ENCODE results near the gene ZNF423.

ZNF423 gene

GRCh38 chr16:49489686-49490320 lies 366.1 kb downstream of the ZNF423 start:
- H3K9me3 ChIP-seq (ENCODE audit: insufficient read depth, low read length), result peaks cover 4% of the 10 kb centered on the region; the same call in 1 of the 2 replicates

GRCh38 chr16:49488740-49489525 lies 367.0 kb downstream of the ZNF423 start:
- no peak for TF ChIP-seq ZNF274 (IDR thresholded peaks at IDR 0.05; ENCODE audit: low read depth, low read length)
- TF ChIP-seq YY1 (IDR thresholded peaks at IDR 0.05; ENCODE audit: insufficient read depth, insufficient read length), result no peak
- no peak for TF ChIP-seq SUZ12 (IDR thresholded peaks at IDR 0.05; ENCODE audit: extremely low read depth, insufficient read depth, insufficient read length)
- Histone ChIP-seq H3K27me3 (ENCODE audit: insufficient read depth, insufficient read length) (no peaks in the 10 kb centered on the region), H3K4me3 (ENCODE audit: insufficient read length, low read depth) (no peak overlapping the region), H3K9ac (ENCODE audit: insufficient read length, low read depth) (no peak overlapping the region), H3K4me1 (ENCODE audit: insufficient read depth, insufficient read length) (peaks cover 6% of the 10 kb centered on the region), H3K9me3 (ENCODE audit: insufficient read depth, low read length) (peaks cover 4% of the 10 kb centered on the region; the same call in 1 of the 2 replicates), H3K36me3 (ENCODE audit: insufficient read depth, insufficient read length, low read length) (peaks cover 12% of the 10 kb centered on the region)
- DNase-seq (ENCODE audit: low read depth, low spot score), result no peak

More at GRCh38 chr16:49489686-49490320, 366.1 kb downstream of the ZNF423 start:
- peaks cover 12% of the 10 kb centered on the region for H3K36me3 ChIP-seq (ENCODE audit: insufficient read depth, insufficient read length, low read length)
- H3K4me1 ChIP-seq (ENCODE audit: insufficient read depth, insufficient read length), result peaks cover 6% of the 10 kb centered on the region
- H3K4me3 ChIP-seq (ENCODE audit: insufficient read length, low read depth), result no peak overlapping the region
- TF ChIP-seq YY1 (IDR thresholded peaks at IDR 0.05; ENCODE audit: insufficient read depth, insufficient read length) (no peak), SUZ12 (IDR thresholded peaks at IDR 0.05; ENCODE audit: extremely low read depth, insufficient read depth, insufficient read length) (no peak), ZNF274 (IDR thresholded peaks at IDR 0.05; ENCODE audit: low read depth, low read length) (no peak)
- H3K9ac ChIP-seq (ENCODE audit: insufficient read length, low read depth), result no peak overlapping the region
- H3K27me3 ChIP-seq (ENCODE audit: insufficient read depth, insufficient read length), result no peaks in the 10 kb centered on the region
- no peak for DNase-seq (ENCODE audit: low read depth, low spot score)

GRCh38 chr16:49488336-49488735 lies 367.6 kb downstream of the ZNF423 start:
- Histone ChIP-seq H3K4me1 (ENCODE audit: insufficient read depth, insufficient read length) (peaks cover 6% of the 10 kb centered on the region), H3K36me3 (ENCODE audit: insufficient read depth, insufficient read length, low read length) (peaks cover 12% of the 10 kb centered on the region), H3K4me3 (ENCODE audit: insufficient read length, low read depth) (no peak overlapping the region), H3K9me3 (ENCODE audit: insufficient read depth, low read length) (peaks cover 4% of the 10 kb centered on the region; the same call in 1 of the 2 replicates), H3K9ac (ENCODE audit: insufficient read length, low read depth) (no peak overlapping the region), H3K27me3 (ENCODE audit: insufficient read depth, insufficient read length) (no peaks in the 10 kb centered on the region)
- DNase-seq (ENCODE audit: low read depth, low spot score), result no peak
- TF ChIP-seq ZNF274 (IDR thresholded peaks at IDR 0.05; ENCODE audit: low read depth, low read length), result no peak
- no peak for TF ChIP-seq SUZ12 (IDR thresholded peaks at IDR 0.05; ENCODE audit: extremely low read depth, insufficient read depth, insufficient read length)
- TF ChIP-seq YY1 (IDR thresholded peaks at IDR 0.05; ENCODE audit: insufficient read depth, insufficient read length), result no peak

GRCh38 chr16:49487746-49488145 lies 368.2 kb downstream of the ZNF423 start:
- peaks cover 4% of the 10 kb centered on the region for H3K4me1 ChIP-seq (ENCODE audit: insufficient read depth, insufficient read length)
- peaks cover 12% of the 10 kb centered on the region for H3K36me3 ChIP-seq (ENCODE audit: insufficient read depth, insufficient read length, low read length)
- H3K9ac ChIP-seq (ENCODE audit: insufficient read length, low read depth), result no peak overlapping the region
- DNase-seq (ENCODE audit: low read depth, low spot score), result no peak
- TF ChIP-seq SUZ12 (IDR thresholded peaks at IDR 0.05; ENCODE audit: extremely low read depth, insufficient read depth, insufficient read length) (no peak), ZNF274 (IDR thresholded peaks at IDR 0.05; ENCODE audit: low read depth, low read length) (no peak)
- H3K27me3 ChIP-seq (ENCODE audit: insufficient read depth, insufficient read length), result no peaks in the 10 kb centered on the region
- no peak overlapping the region for H3K4me3 ChIP-seq (ENCODE audit: insufficient read length, low read depth)
- H3K9me3 ChIP-seq (ENCODE audit: insufficient read depth, low read length), result peaks cover 4% of the 10 kb centered on the region; the same call in 1 of the 2 replicates

- Histone ChIP-seq H3K4me1 (ENCODE audit: insufficient read depth, insufficient read length) (no peaks in the 10 kb centered on the region), H3K9ac (ENCODE audit: insufficient read length, low read depth) (no peak overlapping the region), H3K9me3 (ENCODE audit: insufficient read depth, low read length) (peaks cover 4% of the 10 kb centered on the region; the same call in 1 of the 2 replicates), H3K27me3 (ENCODE audit: insufficient read depth, insufficient read length) (no peaks in the 10 kb centered on the region), H3K36me3 (ENCODE audit: insufficient read depth, insufficient read length, low read length) (peaks cover 12% of the 10 kb centered on the region), H3K4me3 (ENCODE audit: insufficient read length, low read depth) (no peak overlapping the region)
- TF ChIP-seq ZNF274 (IDR thresholded peaks at IDR 0.05; ENCODE audit: low read depth, low read length) (no peak), SUZ12 (IDR thresholded peaks at IDR 0.05; ENCODE audit: extremely low read depth, insufficient read depth, insufficient read length) (no peak), YY1 (IDR thresholded peaks at IDR 0.05; ENCODE audit: insufficient read depth, insufficient read length) (no peak)
- DNase-seq (ENCODE audit: low read depth, low spot score), result no peak
Measured at GRCh38 chr16:49486400-49486799, 369.5 kb downstream of the ZNF423 start.

- no peak overlapping the region for H3K9ac ChIP-seq (ENCODE audit: insufficient read length, low read depth)
- H3K9me3 ChIP-seq (ENCODE audit: insufficient read depth, low read length), result peaks cover 4% of the 10 kb centered on the region; the same call in 1 of the 2 replicates
- peaks cover 12% of the 10 kb centered on the region for H3K36me3 ChIP-seq (ENCODE audit: insufficient read depth, insufficient read length, low read length)
- TF ChIP-seq SUZ12 (IDR thresholded peaks at IDR 0.05; ENCODE audit: extremely low read depth, insufficient read depth, insufficient read length) (no peak), ZNF274 (IDR thresholded peaks at IDR 0.05; ENCODE audit: low read depth, low read length) (no peak), YY1 (IDR thresholded peaks at IDR 0.05; ENCODE audit: insufficient read depth, insufficient read length) (no peak)
- H3K4me3 ChIP-seq (ENCODE audit: insufficient read length, low read depth), result no peak overlapping the region
- no peaks in the 10 kb centered on the region for H3K27me3 ChIP-seq (ENCODE audit: insufficient read depth, insufficient read length)
- DNase-seq (ENCODE audit: low read depth, low spot score), result no peak
- no peaks in the 10 kb centered on the region for H3K4me1 ChIP-seq (ENCODE audit: insufficient read depth, insufficient read length)
Measured at GRCh38 chr16:49485663-49486062, 370.2 kb downstream of the ZNF423 start.

GRCh38 chr16:49484936-49485335 lies 371.0 kb downstream of the ZNF423 start:
- H3K36me3 ChIP-seq (ENCODE audit: insufficient read depth, insufficient read length, low read length), result peaks cover 6% of the 10 kb centered on the region
- H3K27me3 ChIP-seq (ENCODE audit: insufficient read depth, insufficient read length), result no peaks in the 10 kb centered on the region
- DNase-seq (ENCODE audit: low read depth, low spot score), result no peak
- no peak overlapping the region for H3K4me3 ChIP-seq (ENCODE audit: insufficient read length, low read depth)
- peaks cover 4% of the 10 kb centered on the region; the same call in 1 of the 2 replicates for H3K9me3 ChIP-seq (ENCODE audit: insufficient read depth, low read length)
- H3K4me1 ChIP-seq (ENCODE audit: insufficient read depth, insufficient read length), result no peaks in the 10 kb centered on the region
- H3K9ac ChIP-seq (ENCODE audit: insufficient read length, low read depth), result no peak overlapping the region
- no peak for TF ChIP-seq SUZ12 (IDR thresholded peaks at IDR 0.05; ENCODE audit: extremely low read depth, insufficient read depth, insufficient read length)
- TF ChIP-seq YY1 (IDR thresholded peaks at IDR 0.05; ENCODE audit: insufficient read depth, insufficient read length), result no peak
- no peak for TF ChIP-seq ZNF274 (IDR thresholded peaks at IDR 0.05; ENCODE audit: low read depth, low read length)
